HepG2 (cell line): Measurements from ENCODE around the gene SKIL. TPM values are rescaled to one million over a fixed set of nuclear protein-coding genes. Genes with fewer than 3 reads are reported as not detected.

Experiments used
- ARNT2 ChIP-seq: sonication (generic); formaldehyde crosslinking; IDR thresholded peaks from 2 replicates; pipeline ENCODE4 v1.8.0; 2022; ENCODE audit warnings: mild to moderate bottlenecking, low read depth, missing genetic modification reagents, moderate library complexity
- ATF7-NPFF ChIP-seq: sonication (generic); formaldehyde crosslinking; IDR thresholded peaks from 2 replicates; pipeline ENCODE4 v1.8.1; 2023; ENCODE audit warnings: mild to moderate bottlenecking, low read depth, missing genetic modification reagents, moderate library complexity
- CBX2 ChIP-seq, 2 experiments: fragments of 200-600 bp in 1 of 2; sonication (generic); formaldehyde crosslinking in 1 of 2; IDR thresholded peaks; 2 replicates each; pipeline versions ENCODE4 v1.7.0 to v1.8.1; 2018 to 2022; ENCODE audit warnings: low read depth in 2 of 2, low read length in 1 of 2, mild to moderate bottlenecking in 1 of 2, missing genetic modification reagents in 1 of 2
- DNMT3B ChIP-seq: conservative IDR thresholded peaks from 2 replicates; pipeline ENCODE4 v1.6.1; 2016; ENCODE audit warnings: missing biosample characterization, control low read depth
- ELF1 ChIP-seq: sonication (generic); formaldehyde crosslinking; IDR thresholded peaks from 2 replicates; pipeline ENCODE4 v1.4.0; 2020; ENCODE audit warnings: missing genetic modification reagents
- HHEX ChIP-seq: IDR thresholded peaks from 2 replicates; pipeline ENCODE4 v1.6.1; 2016; ENCODE audit warnings: control low read depth
- HMG20B ChIP-seq: conservative IDR thresholded peaks from 2 replicates; pipeline ENCODE4 v1.6.1; 2016; ENCODE audit warnings: missing genetic modification reagents, missing compliant biosample characterization
- KDM2A ChIP-seq: sonication (generic); formaldehyde crosslinking; IDR thresholded peaks from 2 replicates; pipeline ENCODE4 v1.4.0; 2020; ENCODE audit warnings: low read depth, missing genetic modification reagents, borderline replicate concordance
- MAX ChIP-seq: IDR thresholded peaks from 2 replicates; pipeline ENCODE4 v1.6.1; 2012; ENCODE audit warnings: inconsistent platforms
- MTA3 ChIP-seq: sonication (generic); formaldehyde crosslinking; IDR thresholded peaks from 2 replicates; pipeline ENCODE4 v1.4.0; 2020; ENCODE audit warnings: missing genetic modification reagents
- MXD3 ChIP-seq: IDR thresholded peaks from 2 replicates; pipeline ENCODE4 v1.6.1; 2016; ENCODE audit warnings: mild to moderate bottlenecking, missing biosample characterization, missing genetic modification reagents
- NFRKB ChIP-seq: fragments of 450-650 bp; IDR thresholded peaks from 2 replicates; pipeline ENCODE4 v1.6.1; 2017
- PHF8 ChIP-seq: sonication (generic); formaldehyde crosslinking; IDR thresholded peaks from 2 replicates; pipeline ENCODE4 v1.5.0; 2020; ENCODE audit warnings: missing genetic modification reagents
- PLSCR1 ChIP-seq: sonication (generic); formaldehyde crosslinking; IDR thresholded peaks from 2 replicates; pipeline ENCODE4 v1.5.0; 2020; ENCODE audit warnings: missing genetic modification reagents, mild to moderate bottlenecking, borderline replicate concordance
- POLR2AphosphoS5 ChIP-seq: IDR thresholded peaks from 2 replicates; pipeline ENCODE4 v1.6.1; 2012; ENCODE audit warnings: low read depth, low read length
- SIX4 ChIP-seq: sonication (generic); formaldehyde crosslinking; IDR thresholded peaks from 2 replicates; pipeline ENCODE4 v1.4.0; 2020; ENCODE audit warnings: missing genetic modification reagents
- SMAD9 ChIP-seq: sonication (generic); formaldehyde crosslinking; IDR thresholded peaks from 2 replicates; pipeline ENCODE4 v1.5.1; 2020; ENCODE audit warnings: mild to moderate bottlenecking, missing genetic modification reagents
- SOX5 ChIP-seq: IDR thresholded peaks from 2 replicates; pipeline ENCODE4 v1.6.1; 2016; ENCODE audit warnings: borderline replicate concordance
- SRF ChIP-seq: IDR thresholded peaks from 2 replicates; pipeline ENCODE4 v1.6.1; 2011; ENCODE audit warnings: mild to moderate bottlenecking, low read depth, low read length, moderate library complexity
- ZBTB38 ChIP-seq: sonication (generic); formaldehyde crosslinking; IDR thresholded peaks from 2 replicates; pipeline ENCODE4 v1.5.1; 2020; ENCODE audit warnings: mild to moderate bottlenecking, missing genetic modification reagents
- ZBTB44 ChIP-seq: sonication (generic); formaldehyde crosslinking; IDR thresholded peaks from 2 replicates; pipeline ENCODE4 v1.4.0; 2020; ENCODE audit warnings: missing genetic modification reagents
- ZNF232 ChIP-seq: sonication (generic); formaldehyde crosslinking; IDR thresholded peaks from 2 replicates; pipeline ENCODE4 v1.4.0; 2020; ENCODE audit warnings: missing genetic modification reagents, borderline replicate concordance
- ZNF234 ChIP-seq: sonication (generic); formaldehyde crosslinking; conservative IDR thresholded peaks from 2 replicates; pipeline ENCODE4 v1.5.1; 2020; ENCODE audit warnings: mild to moderate bottlenecking, missing genetic modification reagents
- ZNF430 ChIP-seq: sonication (generic); formaldehyde crosslinking; IDR thresholded peaks from 2 replicates; pipeline ENCODE4 v1.9.0; 2021; ENCODE audit warnings: mild to moderate bottlenecking, missing genetic modification reagents
- ZNF431 ChIP-seq: sonication (generic); formaldehyde crosslinking; IDR thresholded peaks from 2 replicates; pipeline ENCODE4 v1.9.0; 2022; ENCODE audit warnings: missing genetic modification reagents, low read depth, mild to moderate bottlenecking, borderline replicate concordance
- ZNF557 ChIP-seq: sonication (generic); formaldehyde crosslinking; IDR thresholded peaks from 2 replicates; pipeline ENCODE4 v1.4.0; 2020; ENCODE audit warnings: missing genetic modification reagents
- ZSCAN5A ChIP-seq: sonication (generic); formaldehyde crosslinking; IDR thresholded peaks from 2 replicates; pipeline ENCODE4 v1.8.0; 2022; ENCODE audit warnings: mild to moderate bottlenecking, missing genetic modification reagents, borderline replicate concordance
- polyA plus RNA-seq, 8 experiments: library from polyadenylated mRNA; depleted of rRNA in 3 of 8; stranded (reverse) in 7 of 8; unstranded in 1 of 8; fragments of >200 nt; fragmentation: Illumina TruSeq in 4 of 8; extraction: Trizol in 4 of 8; gene quantifications; 2 replicates each; pipeline versions ENCODE4 v1.2.1 to v1.2.3, GENCODE V29; 2011 to 2016; ENCODE audit warnings: low read depth in 4 of 8, missing spikeins in 1 of 8, mixed read lengths in 1 of 8; ENCODE audit not compliant: insufficient read depth in 1 of 8
- total RNA-seq, 5 experiments: library from RNA; depleted of rRNA; stranded (reverse); fragments of >200 nt; fragmentation: Illumina TruSeq; extraction: Trizol; gene quantifications; 2 replicates each; pipeline ENCODE4 v1.2.3, GENCODE V29; 2016; ENCODE audit warnings: low read depth in 1 of 5

The SKIL gene
- total and polyA plus RNA-seq, 2 of the 13 experiments (the other 11 are each of a cell fraction or from before 2014, with no cell fraction given) = 5.2 to 20.7 TPM

GRCh38 chr3:170357176-170358041 lies at the start of gene SKIL (continued):
- TF ChIP-seq PLSCR1 (CRISPR knock-in tag) (no peak), POLR2AphosphoS5 (peak; percentile 36; the same call in 1 of the 2 replicates), SIX4 (CRISPR knock-in tag) (no peak), DNMT3B (no peak), ATF7-NPFF (CRISPR knock-in tag) (no peak; the same call in 1 of the 2 replicates), SRF (no peak), SMAD9 (no peak), HMG20B (CRISPR knock-in tag) (no peak), SOX5 (CRISPR knock-in tag) (no peak), ARNT2 (CRISPR knock-in tag) (peak; percentile 55), ZNF234 (no peak), HHEX (CRISPR knock-in tag) (no peak), ZNF232 (CRISPR knock-in tag) (0 out of 2 replicates have a peak, but pooled peaks have one; percentile 31), PHF8 (peak; percentile 60), ZNF557 (CRISPR knock-in tag) (no peak), ELF1 (no peak), ZBTB38 (CRISPR knock-in tag) (no peak), ZNF430 (no peak), ZSCAN5A (CRISPR knock-in tag) (no peak), NFRKB (no peak), ZBTB44 (CRISPR knock-in tag) (no peak), MAX (peak; percentile 41; the same call in 1 of the 2 replicates), MTA3 (no peak), CBX2 (IDR thresholded peaks at IDR 0.05; ENCODE audit: low read depth, low read length) (no peak), CBX2 (CRISPR knock-in tag; IDR thresholded peaks at IDR 0.05; ENCODE audit: low read depth) (no peak), MXD3 (no peak), ZNF431 (CRISPR knock-in tag) (no peak), KDM2A (CRISPR knock-in tag) (no peak)
